ENCODE results near the gene WFS1.

Gene WFS1

GRCh38 chr4:6258026-6258360, 11.7 kb upstream of the WFS1 start:
- no peak for DNase-seq (ENCODE audit: extremely low read depth in 1 of 2, low read depth in 1 of 2)

GRCh38 chr4:6258741-6259140, 10.9 kb upstream of the WFS1 start:
- no peak for DNase-seq (ENCODE audit: extremely low read depth in 1 of 2, low read depth in 1 of 2)

- no peak for DNase-seq (ENCODE audit: extremely low read depth in 1 of 2, low read depth in 1 of 2)
Measured at GRCh38 chr4:6259886-6260285, 9.8 kb upstream of the WFS1 start.

- DNase-seq (ENCODE audit: extremely low read depth in 1 of 2, low read depth in 1 of 2): no peak
Measured at GRCh38 chr4:6262176-6262575, 7.5 kb upstream of the WFS1 start.

- no peak for DNase-seq (ENCODE audit: extremely low read depth in 1 of 2, low read depth in 1 of 2)
Measured at GRCh38 chr4:6262847-6263487, 6.7 kb upstream of the WFS1 start.

GRCh38 chr4:6263526-6264224, 6.0 kb upstream of the WFS1 start:
- DNase-seq (ENCODE audit: extremely low read depth in 1 of 2, low read depth in 1 of 2): no peak

GRCh38 chr4:6264225-6264540, 5.5 kb upstream of the WFS1 start:
- DNase-seq (ENCODE audit: extremely low read depth in 1 of 2, low read depth in 1 of 2): no peak

- no peak for DNase-seq (ENCODE audit: extremely low read depth in 1 of 2, low read depth in 1 of 2)
Measured at GRCh38 chr4:6265546-6265945, 4.1 kb upstream of the WFS1 start.

GRCh38 chr4:6267573-6267972, 2.1 kb upstream of the WFS1 start:
- DNase-seq (ENCODE audit: extremely low read depth in 1 of 2, low read depth in 1 of 2): no peak

GRCh38 chr4:6268650-6269615, 717 bp upstream of the WFS1 start:
- no peak for DNase-seq (ENCODE audit: extremely low read depth in 1 of 2, low read depth in 1 of 2)

- no peak for DNase-seq (ENCODE audit: extremely low read depth in 1 of 2, low read depth in 1 of 2)
Measured at GRCh38 chr4:6270636-6271121, 1.0 kb downstream of the WFS1 start.

- DNase-seq (ENCODE audit: extremely low read depth in 1 of 2, low read depth in 1 of 2): no peak
Measured at GRCh38 chr4:6271206-6271605, 1.6 kb downstream of the WFS1 start.

GRCh38 chr4:6271701-6272465, 2.2 kb downstream of the WFS1 start:
- no peak for DNase-seq (ENCODE audit: extremely low read depth in 1 of 2, low read depth in 1 of 2)

- DNase-seq (ENCODE audit: extremely low read depth in 1 of 2, low read depth in 1 of 2): no peak
Measured at GRCh38 chr4:6272863-6273660, 3.4 kb downstream of the WFS1 start.

- no peak for DNase-seq (ENCODE audit: extremely low read depth in 1 of 2, low read depth in 1 of 2)
Measured at GRCh38 chr4:6273661-6273990, 4.0 kb downstream of the WFS1 start.

- no peak for DNase-seq (ENCODE audit: extremely low read depth in 1 of 2, low read depth in 1 of 2)
Measured at GRCh38 chr4:6275351-6275750, 5.7 kb downstream of the WFS1 start.

GRCh38 chr4:6275898-6276806, 6.5 kb downstream of the WFS1 start:
- DNase-seq (ENCODE audit: extremely low read depth in 1 of 2, low read depth in 1 of 2): no peak

GRCh38 chr4:6277139-6277802, 7.6 kb downstream of the WFS1 start:
- DNase-seq (ENCODE audit: extremely low read depth in 1 of 2, low read depth in 1 of 2): no peak

Data from activated CD8-positive, alpha-beta memory T cell treated with anti-CD3 and anti-CD28 coated beads for 1 hour (primary cell).